Measurements from ENCODE around the gene NOVA2. TPM values are rescaled to one million over a fixed set of nuclear protein-coding genes. Genes with fewer than 3 reads are reported as not detected.

NOVA2 gene
- total RNA-seq, 2 experiments from 2014 or later = not detected

- peaks cover 59 to 65% of the 10 kb centered on the region in 2 experiments for H3K27me3 ChIP-seq (ENCODE audit: control insufficient read depth in 1 of 2, insufficient read depth in 2 of 2, low read length in 2 of 2)
- no peak overlapping the region for H3K27ac ChIP-seq (ENCODE audit: low read depth in 1 of 2, low read length in 2 of 2)
- H3K4me1 ChIP-seq (ENCODE audit: insufficient read depth, low read length) = peaks cover 27% of the 10 kb centered on the region
Measured at GRCh38 chr19:45972947-45973540, 621 bp downstream of the NOVA2 start.

DNA sequence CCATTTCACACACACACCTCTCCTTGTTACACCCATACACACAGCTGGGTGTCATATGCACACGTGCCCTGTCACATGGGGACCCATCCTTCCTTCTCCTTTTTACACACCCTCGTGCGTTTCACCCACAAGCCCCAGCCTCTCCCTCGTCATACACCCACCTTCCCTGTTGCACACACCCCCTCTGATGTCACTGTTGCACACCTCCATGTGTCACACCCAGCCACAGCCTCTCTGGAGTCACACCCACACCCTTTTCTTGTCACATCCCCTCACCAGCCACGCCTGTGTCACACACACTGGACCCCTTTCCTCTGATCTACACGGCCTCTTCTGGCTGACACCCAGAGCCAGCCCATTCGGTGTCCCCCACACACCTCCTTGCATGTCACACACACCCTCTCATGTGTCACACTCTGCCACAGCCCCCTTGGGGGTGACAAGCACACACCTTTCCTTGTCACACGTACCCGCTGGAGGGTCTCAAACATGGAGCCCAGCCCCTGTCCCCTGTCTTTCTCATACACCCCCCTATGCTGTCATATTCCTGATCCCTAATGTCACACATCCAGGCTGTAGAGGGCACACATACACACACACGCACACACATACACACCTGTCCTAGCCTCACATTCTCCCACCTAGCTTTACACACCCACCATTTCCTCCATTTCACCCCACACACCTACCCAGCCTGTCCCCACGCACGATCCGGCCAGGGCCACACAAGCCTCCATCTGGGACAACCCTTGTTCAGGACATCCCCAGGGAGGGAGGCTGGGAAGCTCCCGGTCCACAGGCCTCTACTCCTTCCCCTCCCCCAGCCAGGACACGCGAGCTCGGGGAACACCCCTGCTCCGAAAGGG, 1.4 kb downstream of the NOVA2 start:
- Histone ChIP-seq H3K4me1 (ENCODE audit: insufficient read depth, low read length) (peaks cover 27% of the 10 kb centered on the region), H3K27me3 (ENCODE audit: control insufficient read depth in 1 of 2, insufficient read depth in 2 of 2, low read length in 2 of 2) (peaks cover 62% of the 10 kb centered on the region in 2 experiments), H3K9me3 (ENCODE audit: control insufficient read depth in 1 of 2, insufficient read depth in 1 of 2, low read length in 2 of 2) (peaks cover 0 to 6% of the 10 kb centered on the region in 2 experiments), H3K27ac (ENCODE audit: low read depth in 1 of 2, low read length in 2 of 2) (no peak overlapping the region), H3K4me3 (ENCODE audit: low read length) (no peak overlapping the region), H3K36me3 (ENCODE audit: insufficient read depth, low read length) (no peaks in the 10 kb centered on the region)
- no peaks in the 10 kb centered on the region for H3K36me3 Mint-ChIP-seq (ENCODE audit: low read depth)
- H3K27ac Mint-ChIP-seq = no peak overlapping the region
- H3K4me1 Mint-ChIP-seq (ENCODE audit: low read depth) = peaks cover 18% of the 10 kb centered on the region
- CTCF ChIA-PET = no interaction called here
- peak overlapping the region; percentile 1 for H3K4me3 Mint-ChIP-seq
- ATAC-seq (ENCODE audit: poor library complexity) = peak; percentile 82
- DNase-seq = peak in 8 of 14 experiments; percentile 8 to 66 (median 30)
- H3K9me3 Mint-ChIP-seq = no peaks in the 10 kb centered on the region
- POLR2A ChIA-PET = interaction anchor here (0.8 kb wide), 1 partner anchor 23 kb away, joined by 3 read pairs; the partner anchor contains the start of gene CCDC61
- TF ChIP-seq, protein P1, sequence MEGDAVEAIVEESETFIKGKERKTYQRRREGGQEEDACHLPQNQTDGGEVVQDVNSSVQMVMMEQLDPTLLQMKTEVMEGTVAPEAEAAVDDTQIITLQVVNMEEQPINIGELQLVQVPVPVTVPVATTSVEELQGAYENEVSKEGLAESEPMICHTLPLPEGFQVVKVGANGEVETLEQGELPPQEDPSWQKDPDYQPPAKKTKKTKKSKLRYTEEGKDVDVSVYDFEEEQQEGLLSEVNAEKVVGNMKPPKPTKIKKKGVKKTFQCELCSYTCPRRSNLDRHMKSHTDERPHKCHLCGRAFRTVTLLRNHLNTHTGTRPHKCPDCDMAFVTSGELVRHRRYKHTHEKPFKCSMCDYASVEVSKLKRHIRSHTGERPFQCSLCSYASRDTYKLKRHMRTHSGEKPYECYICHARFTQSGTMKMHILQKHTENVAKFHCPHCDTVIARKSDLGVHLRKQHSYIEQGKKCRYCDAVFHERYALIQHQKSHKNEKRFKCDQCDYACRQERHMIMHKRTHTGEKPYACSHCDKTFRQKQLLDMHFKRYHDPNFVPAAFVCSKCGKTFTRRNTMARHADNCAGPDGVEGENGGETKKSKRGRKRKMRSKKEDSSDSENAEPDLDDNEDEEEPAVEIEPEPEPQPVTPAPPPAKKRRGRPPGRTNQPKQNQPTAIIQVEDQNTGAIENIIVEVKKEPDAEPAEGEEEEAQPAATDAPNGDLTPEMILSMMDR (IDR thresholded peaks at IDR 0.05) = no peak
- intact Hi-C loops (cut with DNase I, micrococcal nuclease) = no loop called here
- peaks cover 83% of the 10 kb centered on the region for H3K27me3 Mint-ChIP-seq

More at GRCh38 chr19:45972947-45973540, 621 bp downstream of the NOVA2 start:
- no peak overlapping the region for H3K4me3 ChIP-seq (ENCODE audit: low read length)
- intact Hi-C loops (cut with DNase I, micrococcal nuclease) = no loop called here
- no peaks in the 10 kb centered on the region for H3K36me3 ChIP-seq (ENCODE audit: insufficient read depth, low read length)
- H3K9me3 ChIP-seq (ENCODE audit: control insufficient read depth in 1 of 2, insufficient read depth in 1 of 2, low read length in 2 of 2) = peaks cover 0 to 6% of the 10 kb centered on the region in 2 experiments
- DNase-seq = peak in 3 of 14 experiments; percentile 9 to 38 (median 26)
- no peak for ATAC-seq (ENCODE audit: poor library complexity)
- Mint-ChIP-seq H3K36me3 (ENCODE audit: low read depth) (no peaks in the 10 kb centered on the region), H3K9me3 (no peaks in the 10 kb centered on the region), H3K27me3 (peaks cover 83% of the 10 kb centered on the region), H3K27ac (no peak overlapping the region), H3K4me1 (ENCODE audit: low read depth) (peaks cover 18% of the 10 kb centered on the region), H3K4me3 (no peak overlapping the region)
- TF ChIP-seq, protein P1 (IDR thresholded peaks at IDR 0.05) = no peak
- ChIA-PET POLR2A (interaction anchor here (0.8 kb wide), 1 partner anchor 22 kb away, joined by 3 read pairs; the partner anchor contains the start of gene CCDC61), CTCF (no interaction called here)

GRCh38 chr19:45971260-45971902, 2.3 kb downstream of the NOVA2 start:
- Mint-ChIP-seq H3K36me3 (ENCODE audit: low read depth) (no peaks in the 10 kb centered on the region), H3K4me1 (ENCODE audit: low read depth) (peaks cover 18% of the 10 kb centered on the region), H3K9me3 (no peaks in the 10 kb centered on the region), H3K27ac (no peak overlapping the region), H3K4me3 (peak overlapping the region; percentile 46), H3K27me3 (peaks cover 85% of the 10 kb centered on the region)
- no peak overlapping the region for H3K4me3 ChIP-seq (ENCODE audit: low read length)
- DNase-seq (no peak), ATAC-seq (ENCODE audit: poor library complexity) (no peak)
- H3K9me3 ChIP-seq (ENCODE audit: control insufficient read depth in 1 of 2, insufficient read depth in 1 of 2, low read length in 2 of 2) = peaks cover 0 to 6% of the 10 kb centered on the region in 2 experiments
- CTCF ChIA-PET = no interaction called here
- peaks cover 66% of the 10 kb centered on the region in 2 experiments for H3K27me3 ChIP-seq (ENCODE audit: control insufficient read depth in 1 of 2, insufficient read depth in 2 of 2, low read length in 2 of 2)
- TF ChIP-seq, protein P1 (IDR thresholded peaks at IDR 0.05) = no peak
- intact Hi-C loops (cut with DNase I, micrococcal nuclease) = no loop called here
- no peaks in the 10 kb centered on the region for H3K36me3 ChIP-seq (ENCODE audit: insufficient read depth, low read length)
- POLR2A ChIA-PET = no interaction called here
- no peak overlapping the region for H3K27ac ChIP-seq (ENCODE audit: low read depth in 1 of 2, low read length in 2 of 2)
- peaks cover 27% of the 10 kb centered on the region for H3K4me1 ChIP-seq (ENCODE audit: insufficient read depth, low read length)

Measured in CD4-positive, alpha-beta T cell (primary cell).